Astrocyte of the spinal cord (primary cell): ENCODE results near the gene ADAMTSL1.
A peak's percentile ranks its signal among the peaks of the same experiment; 100 is the strongest.

Experiments
- DNase-seq: peaks from one replicate; pipeline ENCODE4 v3.0.0; 2011; ENCODE audit warnings: low read depth, low spot score
- H3K4me3 ChIP-seq: 2 replicates; pipeline ENCODE4 v1.5.1; 2011; ENCODE audit warnings: low read depth, mild to moderate bottlenecking, low read length, moderate library complexity
- CTCF ChIP-seq: IDR thresholded peaks from 2 replicates; pipeline ENCODE4 v1.5.1; 2012; ENCODE audit warnings: low read depth, mild to moderate bottlenecking, low read length, inconsistent platforms
- in situ Hi-C: cut with HindIII; loops from 2 replicates; pipeline ENCODE4 v1.10.0; 2017; ENCODE audit warnings: low sequenced_read_pairs

ADAMTSL1 gene

GRCh38 chr9:18799428-18799827 lies 325.5 kb downstream of the ADAMTSL1 start:
- no peak for DNase-seq
- in situ Hi-C loops: no loop called here
- H3K4me3 ChIP-seq: no peak overlapping the region
- no peak for TF ChIP-seq CTCF

GRCh38 chr9:18800579-18800978 lies 326.6 kb downstream of the ADAMTSL1 start:
- no peak for TF ChIP-seq CTCF
- H3K4me3 ChIP-seq: no peak overlapping the region
- peak; percentile 26 for DNase-seq
- in situ Hi-C loops: no loop called here

GRCh38 chr9:18805386-18805785 lies 331.4 kb downstream of the ADAMTSL1 start:
- in situ Hi-C loops: no loop called here
- DNase-seq: no peak
- H3K4me3 ChIP-seq: no peak overlapping the region
- TF ChIP-seq CTCF: no peak

- H3K4me3 ChIP-seq: no peak overlapping the region
- TF ChIP-seq CTCF: no peak
- in situ Hi-C loops: no loop called here
- no peak for DNase-seq
Measured at GRCh38 chr9:18806232-18807080, 332.5 kb downstream of the ADAMTSL1 start.

- TF ChIP-seq CTCF: no peak
- no peak for DNase-seq
- in situ Hi-C loops: no loop called here
- no peak overlapping the region for H3K4me3 ChIP-seq
Measured at GRCh38 chr9:18810581-18810980, 336.6 kb downstream of the ADAMTSL1 start.

GRCh38 chr9:18811171-18811570 lies 337.2 kb downstream of the ADAMTSL1 start:
- in situ Hi-C loops: no loop called here
- no peak for DNase-seq
- no peak for TF ChIP-seq CTCF
- no peak overlapping the region for H3K4me3 ChIP-seq
